ENCODE results near the gene PLEKHA3. TPM values are rescaled to one million over a fixed set of nuclear protein-coding genes. Genes with fewer than 3 reads are reported as not detected.
"Not testable (repeated sequence)": the region's sequence is repeated elsewhere in the genome, so short reads cannot be mapped to it uniquely, and the experiment has no call there.

PLEKHA3 gene
- 16.1 TPM for total RNA-seq

DNA sequence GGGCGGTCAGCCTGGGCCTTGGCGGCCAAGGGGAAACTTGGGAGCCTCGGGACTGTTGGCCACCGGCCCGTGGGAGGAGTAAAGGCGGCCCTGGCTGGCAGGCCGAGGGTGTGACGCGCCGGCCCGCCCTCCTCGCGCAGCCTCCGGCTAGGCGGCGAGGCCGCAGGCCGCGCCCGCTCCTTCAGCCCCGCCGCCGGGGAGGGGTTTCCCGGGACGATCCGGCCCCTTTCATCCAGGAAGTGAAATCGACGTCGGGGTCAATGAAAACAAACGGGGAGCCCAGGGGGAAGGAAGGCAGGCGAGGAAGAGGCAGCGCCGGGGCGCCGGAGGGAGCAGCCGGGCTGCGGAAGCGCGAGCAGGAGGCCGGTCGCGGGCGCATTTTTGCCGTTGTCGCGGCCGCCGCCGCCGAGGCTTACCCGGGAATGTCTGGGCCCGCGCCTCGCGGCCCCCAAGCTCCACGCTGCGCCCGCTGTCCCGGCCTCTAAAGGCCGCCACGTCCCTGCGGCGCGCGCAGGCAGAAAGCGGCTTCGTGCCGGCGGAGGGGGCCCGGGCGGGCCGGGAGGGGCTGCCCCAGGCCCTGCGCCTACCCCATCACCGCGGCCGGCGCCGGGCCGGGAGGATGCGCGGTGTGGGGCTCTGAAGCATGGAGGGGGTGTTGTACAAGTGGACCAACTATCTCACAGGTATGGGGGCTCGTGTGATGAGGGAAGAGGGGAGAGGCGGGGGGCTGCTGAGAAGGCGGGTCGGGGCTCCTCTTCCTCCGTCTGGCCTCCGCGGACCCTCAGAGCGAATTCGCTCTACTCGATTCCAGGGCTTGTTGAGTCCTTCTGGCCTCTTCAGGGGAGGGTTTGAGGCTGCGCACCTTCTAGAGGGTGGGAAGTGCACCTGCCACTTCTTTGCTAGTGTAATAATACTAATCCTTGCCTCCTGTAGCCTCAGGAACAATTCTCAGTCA lies at the start of gene PLEKHA3:
PLEKHA3 (plus strand) TSS at position 231 of the 955 bp plus-strand sequence; CDS start at position 644, 413 bp downstream.
- DNase-seq, result peak; percentile 92

DNA sequence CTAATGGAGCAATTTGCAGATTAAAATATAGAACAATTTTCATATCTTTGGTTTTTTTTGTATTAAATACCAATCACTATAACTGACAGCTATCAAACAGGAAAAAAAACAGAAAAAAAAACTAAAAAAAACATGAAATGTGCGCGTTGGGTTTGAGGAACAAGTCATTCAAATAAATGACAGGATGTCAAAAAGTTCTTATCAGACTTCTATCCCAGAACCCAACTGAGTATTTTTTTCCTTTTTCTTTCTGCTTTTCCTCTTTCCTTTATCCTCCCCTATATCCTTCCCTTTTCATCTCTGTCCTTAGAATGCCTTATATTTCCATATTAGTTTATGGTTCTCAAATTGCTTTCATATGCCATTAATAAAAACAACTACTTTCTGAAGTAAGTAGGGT lies 43.6 kb upstream of the PLEKHA3 start:
- DNase-seq, result no peak

DNA sequence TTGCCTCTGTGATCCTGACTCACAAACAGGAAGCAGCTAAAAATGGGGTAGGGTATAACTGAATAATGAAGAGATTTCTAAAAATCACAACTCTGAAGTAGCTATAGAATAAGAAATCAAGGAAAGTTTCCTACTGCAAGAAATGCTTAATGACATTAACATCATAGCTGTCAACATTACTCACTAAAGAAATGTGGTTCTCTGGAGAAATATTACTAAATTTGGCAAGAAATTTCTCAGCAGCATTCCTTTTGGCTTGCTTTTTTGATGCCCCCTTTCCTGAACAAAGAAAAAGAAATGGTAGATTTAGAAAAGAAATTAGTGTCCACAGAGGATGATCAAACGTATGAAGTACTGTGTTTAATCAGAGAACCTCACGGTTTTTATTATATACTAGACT lies 38.8 kb upstream of the PLEKHA3 start:
- DNase-seq, result no peak

DNA sequence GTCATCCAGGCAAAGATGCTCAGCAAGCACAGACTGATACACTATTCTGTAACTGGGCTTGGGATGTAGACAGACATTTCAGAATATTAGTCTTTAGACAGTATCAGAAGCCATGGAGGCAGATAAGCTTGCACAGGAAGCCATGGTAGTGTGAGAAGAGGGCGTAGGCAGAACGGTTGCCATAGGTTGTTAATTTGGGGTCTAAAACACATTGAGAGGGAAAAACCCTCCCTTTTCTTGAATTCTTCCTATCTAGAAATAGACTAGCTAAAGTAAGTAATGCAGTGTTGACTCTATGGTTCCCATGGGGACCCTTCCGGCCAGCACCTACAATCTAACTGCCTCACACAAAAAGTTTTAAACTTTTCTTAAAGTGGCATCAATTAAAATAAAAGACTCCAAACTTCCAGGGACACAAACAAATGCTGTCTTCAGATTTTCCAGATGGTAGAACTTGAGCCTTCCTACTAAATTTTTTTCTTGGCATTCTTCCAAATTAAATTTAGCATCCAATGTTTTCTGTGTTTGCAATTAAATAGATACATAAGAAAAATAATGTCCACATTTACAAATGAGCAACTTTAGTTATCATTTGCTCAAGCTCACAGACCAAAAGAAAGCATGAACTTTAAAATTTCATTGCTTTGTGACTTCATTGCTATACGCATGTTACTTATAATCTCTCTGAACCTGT lies 31.1 kb upstream of the PLEKHA3 start:
- no peak for DNase-seq

DNA sequence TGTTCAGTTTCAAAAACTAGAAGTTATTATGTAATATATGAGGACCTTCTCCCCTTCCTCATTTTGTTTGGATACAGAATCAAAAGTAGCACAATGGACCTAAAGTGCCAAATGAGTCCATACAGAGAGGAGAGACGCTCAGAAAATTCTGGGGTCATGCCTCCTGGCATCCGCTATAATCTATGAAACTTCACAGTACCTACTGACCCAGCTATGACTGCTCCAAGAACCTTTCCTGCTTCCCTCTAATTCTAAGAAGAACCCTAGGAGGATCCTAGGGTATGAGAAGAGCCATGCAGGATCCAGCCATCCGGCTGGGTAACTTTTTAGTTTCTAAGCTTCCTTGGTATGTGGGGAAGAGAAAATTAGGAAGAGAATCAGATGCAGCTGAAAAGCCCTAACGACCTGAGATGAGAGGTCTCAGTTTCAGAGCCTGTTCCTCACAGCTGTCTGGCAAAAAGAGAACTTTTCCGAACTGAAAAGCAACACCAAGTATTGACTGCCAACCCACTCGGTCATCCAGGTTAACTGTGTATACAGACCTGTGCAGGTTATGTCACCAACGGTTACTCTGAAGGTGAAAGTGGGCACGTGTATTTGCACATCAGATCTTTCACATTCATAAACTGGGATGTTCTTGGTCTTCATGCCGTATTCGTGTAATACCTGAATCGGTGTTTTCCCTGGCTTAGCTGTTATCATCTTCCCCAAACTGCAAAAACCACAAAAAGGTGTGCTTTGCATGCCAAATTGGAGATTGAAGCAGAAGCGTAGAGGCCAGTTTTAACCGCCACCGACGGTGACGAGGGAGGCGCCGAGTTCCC lies 30.3 kb upstream of the PLEKHA3 start:
- no peak for DNase-seq

DNA sequence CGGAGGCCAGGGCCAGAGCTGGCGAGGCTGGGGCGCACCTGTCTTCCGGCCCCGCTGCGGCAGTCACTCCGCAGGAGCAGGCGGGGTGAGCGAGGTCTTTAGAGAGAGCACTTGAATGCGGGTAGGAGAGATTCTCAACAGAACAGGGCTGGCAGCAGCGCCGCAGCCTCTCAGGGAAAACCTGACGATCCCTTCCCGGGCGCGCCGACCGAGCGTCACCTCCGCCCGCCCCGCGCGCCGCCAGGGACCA lies 29.8 kb upstream of the PLEKHA3 start:
- DNase-seq, result no peak

DNA sequence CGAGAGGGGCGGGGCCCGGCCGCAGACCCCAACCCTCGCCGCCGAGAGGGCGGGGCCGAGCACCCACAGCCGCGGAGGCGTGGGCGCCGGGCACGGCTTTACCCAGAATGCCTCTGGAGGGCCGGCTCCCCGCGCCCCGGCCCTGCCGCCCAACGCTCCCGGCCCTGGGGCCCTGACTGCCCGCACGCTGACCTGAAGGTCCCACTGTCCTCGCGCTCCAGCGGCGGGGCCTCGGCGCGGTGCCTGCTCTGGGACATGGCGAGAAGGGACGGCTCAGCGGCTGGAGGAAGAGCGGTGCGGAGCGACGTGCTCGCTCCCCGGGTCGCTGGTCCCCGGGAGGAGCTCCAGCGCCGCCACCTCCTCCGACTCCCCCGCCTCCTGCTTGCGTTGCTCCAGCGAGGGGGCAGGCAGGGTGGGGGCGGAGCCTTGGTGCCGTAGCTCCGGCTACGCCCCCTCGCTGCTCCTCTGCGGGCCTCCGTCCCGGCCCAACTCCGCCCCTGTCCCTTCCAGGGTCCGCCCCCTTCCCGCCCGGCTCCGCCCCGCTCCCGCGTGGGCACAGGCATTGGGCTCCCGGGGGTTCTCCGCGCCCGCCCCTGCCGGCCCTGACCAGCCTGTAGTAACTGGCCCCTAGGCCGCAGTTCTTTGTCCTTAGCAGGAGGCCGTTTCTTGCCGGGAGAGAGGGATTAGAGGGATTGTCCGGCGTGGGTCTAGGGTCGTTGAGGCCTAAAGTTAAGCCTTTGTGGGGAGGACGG lies 29.3 kb upstream of the PLEKHA3 start, which contains the start of the genes PJVK and PRKRA:
PJVK (plus strand) TSS at position 605 of the 752 bp plus-strand sequence. CDS start 2,032 bp downstream, outside the sequence.
PRKRA (minus strand) TSS at position 402 of the 752 bp plus-strand sequence; CDS start at position 257, 145 bp downstream.
- peak; percentile 96 for DNase-seq

DNA sequence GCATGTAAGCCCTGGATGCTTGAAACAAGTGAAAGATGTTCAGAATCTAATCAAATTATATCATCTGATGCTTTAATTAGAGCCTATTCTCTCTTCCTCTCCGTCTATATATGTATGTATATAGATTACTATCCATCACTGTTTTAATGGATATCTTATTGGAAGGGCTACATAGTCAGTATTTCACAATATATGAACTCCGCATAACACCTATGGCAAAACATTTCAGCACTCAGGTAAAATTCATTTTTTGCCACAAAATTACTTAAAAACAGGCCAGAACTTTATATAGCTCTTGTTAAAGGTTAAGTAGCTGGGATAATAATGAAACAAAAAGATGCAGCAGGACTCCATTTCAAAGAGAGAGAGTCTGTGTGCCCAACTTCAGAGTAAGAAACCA lies 27.9 kb upstream of the PLEKHA3 start:
- DNase-seq, result no peak

DNA sequence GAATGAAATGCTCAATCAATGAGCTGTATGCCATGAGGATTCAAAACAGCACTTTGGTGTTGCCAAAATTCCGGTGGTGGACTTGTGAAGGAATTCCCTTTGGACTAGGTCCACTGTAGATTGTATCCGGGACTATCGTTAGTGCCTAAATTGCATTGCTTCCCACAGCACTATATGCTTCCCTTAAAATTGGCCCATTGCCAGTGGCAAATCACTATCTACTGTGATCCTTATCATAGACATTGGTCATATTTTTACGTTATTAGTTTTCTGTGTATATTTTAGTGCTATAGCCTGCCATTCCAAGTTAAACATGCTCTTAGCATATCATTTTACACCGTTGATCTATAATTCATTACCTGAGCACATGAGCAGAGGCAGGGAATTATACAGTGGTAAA lies 27.4 kb upstream of the PLEKHA3 start:
- DNase-seq, result no peak

DNA sequence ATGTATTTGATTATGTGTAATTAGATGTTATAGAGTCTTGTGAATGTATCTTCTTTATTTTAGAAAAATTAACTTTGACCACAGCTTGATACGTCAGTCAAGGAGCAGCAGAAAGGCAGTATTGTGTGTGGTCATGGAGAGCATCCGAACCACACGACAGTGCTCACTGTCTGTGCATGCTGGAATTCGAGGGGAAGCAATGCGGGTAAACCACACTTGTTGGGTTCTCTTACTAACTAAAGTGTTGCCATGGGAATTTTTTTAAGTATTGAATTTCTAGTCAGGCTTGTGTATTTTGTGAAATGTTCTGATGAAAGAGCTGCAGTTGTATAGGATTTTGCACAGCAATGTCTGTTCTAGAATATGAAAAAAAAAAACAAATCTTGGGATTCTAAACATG lies 24.3 kb upstream of the PLEKHA3 start:
- no peak for DNase-seq

DNA sequence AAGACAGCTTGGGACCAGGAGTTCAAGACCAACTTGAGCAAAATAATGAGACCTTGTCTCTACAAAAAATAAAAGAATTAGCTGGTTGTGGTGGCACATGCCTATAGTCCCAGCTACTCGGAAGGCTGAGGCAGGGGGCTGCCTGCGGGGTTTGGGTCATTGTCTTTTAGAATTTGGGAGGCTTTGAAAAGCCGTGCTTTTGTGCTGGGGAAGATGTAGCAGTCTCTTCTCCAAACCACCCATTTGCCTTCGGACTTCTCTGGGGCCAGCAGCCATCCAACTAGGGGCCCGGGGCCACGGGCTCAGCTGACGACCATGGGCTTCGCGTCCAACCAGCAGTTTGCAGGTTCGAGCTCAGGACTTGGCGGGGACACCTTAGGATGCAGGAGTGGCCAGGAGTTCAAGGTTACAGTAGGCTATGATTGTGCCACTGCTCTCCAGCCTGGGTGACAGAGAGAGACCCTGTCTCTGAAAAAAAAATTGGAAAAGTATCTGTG lies 22.8 kb upstream of the PLEKHA3 start:
- DNase-seq, result no peak

DNA sequence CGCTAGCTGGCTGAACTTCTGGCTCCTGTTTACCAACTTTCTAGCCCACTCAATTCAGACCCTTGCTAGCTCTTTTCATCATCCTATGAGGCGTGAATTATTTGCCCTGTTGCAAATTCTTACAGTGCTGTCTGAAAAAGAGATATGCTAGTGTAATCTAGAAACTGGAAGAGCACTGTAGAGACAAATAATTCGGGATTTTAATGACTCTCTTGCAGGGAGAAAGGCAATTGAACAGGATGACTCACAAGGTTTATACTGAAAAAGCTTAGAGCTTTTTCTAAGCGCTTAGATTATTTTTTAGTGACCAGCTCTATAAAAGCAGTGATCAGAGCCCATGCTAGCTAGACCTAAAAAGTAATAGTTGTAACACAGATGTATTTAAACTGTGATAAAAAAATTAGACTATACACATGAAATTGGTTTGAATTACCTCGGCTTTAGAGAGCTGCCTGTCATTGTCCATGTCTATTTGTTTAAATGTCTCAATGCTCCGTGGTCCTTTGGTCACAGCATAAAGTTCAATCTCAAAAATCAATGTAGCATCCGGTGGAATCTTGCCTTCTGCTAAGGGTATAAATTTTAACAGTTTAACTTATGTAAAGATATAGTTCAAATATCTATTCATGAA lies 10.9 kb upstream of the PLEKHA3 start:
- DNase-seq, result no peak

DNA sequence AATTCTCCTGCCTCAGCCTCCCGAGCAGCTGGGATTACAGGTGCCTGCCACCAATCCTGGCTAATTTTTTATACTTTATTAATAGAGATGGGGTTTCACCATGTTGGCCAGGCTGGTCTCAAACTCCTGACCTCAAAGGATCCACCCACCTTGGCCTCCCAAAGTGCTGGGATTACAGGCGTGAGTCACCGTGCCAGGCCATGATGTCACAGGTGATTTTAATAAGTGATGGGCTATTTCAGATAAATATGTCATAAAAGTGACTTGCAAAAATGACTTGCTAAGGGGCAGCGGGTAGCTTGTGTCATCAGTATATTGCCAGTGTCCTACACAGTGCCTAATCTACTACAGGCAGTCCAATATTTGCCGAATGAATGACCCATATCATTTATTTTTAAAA lies 8.9 kb upstream of the PLEKHA3 start:
- DNase-seq, result not testable (repeated sequence)

DNA sequence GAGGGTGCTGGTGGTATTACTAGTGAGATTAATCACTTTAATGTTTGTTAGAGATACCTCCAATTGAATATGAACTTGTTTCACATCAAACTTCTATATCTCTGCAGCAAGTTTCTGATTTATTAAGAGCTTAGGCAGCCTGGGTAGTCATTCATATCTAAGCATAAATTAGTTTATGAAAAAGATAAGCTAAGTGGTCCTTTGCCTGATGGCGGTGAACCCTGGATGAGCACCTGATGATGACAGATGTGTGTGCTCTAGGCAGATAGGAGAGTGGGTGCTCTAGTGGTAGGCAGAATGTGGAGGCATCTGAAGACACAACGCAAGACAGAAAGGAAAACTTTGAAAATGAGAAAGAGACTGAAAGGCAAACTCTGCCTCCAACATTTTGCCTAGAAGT lies 6.9 kb upstream of the PLEKHA3 start:
- no peak for DNase-seq

DNA sequence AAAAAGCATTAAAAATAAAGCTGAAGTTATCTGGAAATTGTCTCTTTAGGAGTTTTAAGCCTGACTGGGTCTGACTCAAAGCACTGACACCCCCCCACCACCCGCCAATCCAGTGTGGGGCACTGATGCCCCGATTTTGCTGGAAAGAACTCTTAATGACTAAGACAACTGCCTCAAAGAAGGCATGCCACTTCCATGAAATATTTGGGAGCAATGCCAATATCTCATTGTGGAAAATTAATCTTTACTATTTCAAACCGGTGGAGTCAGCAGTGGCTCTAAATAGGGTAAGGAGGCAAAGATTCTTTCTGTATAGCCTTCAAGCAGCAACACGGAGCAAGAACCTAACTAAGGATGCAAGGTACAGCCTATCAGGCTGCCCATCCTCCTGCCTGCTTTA lies 6.3 kb upstream of the PLEKHA3 start:
- no peak for DNase-seq

DNA sequence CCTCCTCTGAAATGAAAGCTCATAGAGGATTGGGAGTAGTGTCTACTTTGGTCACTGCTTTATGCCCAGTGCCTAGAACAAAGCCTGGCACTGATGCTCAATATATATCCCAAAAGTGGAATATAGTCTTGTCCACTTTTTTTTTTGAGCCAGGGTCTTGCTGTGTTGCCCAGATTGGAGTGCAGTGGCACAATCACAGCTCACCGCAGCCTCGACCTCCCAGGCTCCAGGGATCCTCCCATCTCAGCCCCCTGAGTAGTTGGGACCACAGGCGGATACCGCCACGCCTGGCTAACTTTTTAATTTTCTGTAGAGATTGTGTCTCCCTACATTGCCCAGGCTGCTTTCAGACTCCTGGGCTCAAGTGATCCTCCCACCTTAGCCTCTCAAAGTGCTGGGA lies 5.7 kb upstream of the PLEKHA3 start:
- DNase-seq, result no peak

DNA sequence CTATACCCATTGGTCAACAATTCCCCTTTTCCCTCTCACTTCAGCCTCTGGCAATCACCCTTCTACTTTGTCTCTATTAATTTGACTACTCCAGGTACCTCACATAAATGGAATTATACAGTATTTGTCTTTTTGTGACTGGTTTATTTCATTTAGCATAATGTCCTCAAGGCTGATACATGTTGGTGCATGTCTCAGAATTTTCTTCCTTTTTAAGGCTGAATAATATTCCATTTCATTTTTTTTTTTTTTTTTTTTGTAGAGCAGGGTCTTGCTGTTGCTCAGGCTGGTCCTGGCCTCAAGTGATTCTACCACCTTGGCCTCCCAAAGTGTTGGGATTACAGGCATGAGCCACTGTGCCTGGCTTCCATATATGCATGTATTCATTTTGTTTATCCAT lies 3.8 kb upstream of the PLEKHA3 start:
- DNase-seq, result no peak

DNA sequence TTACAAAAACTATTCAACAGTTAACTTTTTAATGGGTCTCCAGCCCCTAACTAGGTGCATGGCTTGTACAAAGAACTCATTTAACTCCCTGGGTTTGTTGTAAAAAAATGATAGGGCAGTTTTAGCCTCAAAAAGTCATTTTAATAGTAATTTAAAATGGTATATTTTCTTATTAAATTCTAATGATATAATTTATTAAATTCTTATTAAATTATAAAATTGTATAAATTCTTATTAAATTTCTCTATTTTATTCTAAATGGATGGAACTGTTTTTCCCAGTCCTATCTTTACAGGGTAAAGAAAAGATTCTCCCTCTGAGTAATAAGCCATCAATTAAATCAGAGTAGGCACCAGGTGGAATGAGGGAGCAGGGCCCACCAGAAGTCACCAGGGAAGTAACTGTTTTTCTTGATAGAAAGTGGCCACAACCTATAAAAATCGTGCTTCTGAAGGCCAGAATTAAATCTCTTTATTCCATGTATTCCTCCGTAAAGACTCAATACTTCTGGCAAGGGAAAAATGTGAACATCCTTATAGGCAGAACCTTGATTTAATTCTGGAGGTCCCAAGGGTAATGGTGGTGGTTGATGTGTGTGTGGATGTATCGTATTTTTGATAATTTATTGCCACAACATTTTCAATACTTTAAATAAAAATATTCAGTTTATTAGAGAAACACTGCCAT lies 2.7 kb upstream of the PLEKHA3 start:
- no peak for DNase-seq

DNA sequence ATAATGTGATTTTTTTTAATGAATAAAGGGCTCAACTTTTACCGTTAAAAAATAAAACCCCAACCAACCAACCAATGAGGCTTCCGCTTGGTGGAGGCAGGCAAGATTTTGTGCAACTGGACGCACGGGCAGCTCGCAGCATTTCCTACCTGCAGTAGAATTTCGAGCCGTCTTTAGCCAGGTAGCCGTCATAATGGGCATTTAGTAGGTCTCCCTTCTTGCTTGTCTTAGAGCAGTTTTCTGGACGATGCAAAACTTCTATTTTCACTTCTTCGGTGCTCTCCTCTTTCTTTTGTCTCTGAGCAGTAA lies 2.2 kb upstream of the PLEKHA3 start:
- no peak for DNase-seq

DNA sequence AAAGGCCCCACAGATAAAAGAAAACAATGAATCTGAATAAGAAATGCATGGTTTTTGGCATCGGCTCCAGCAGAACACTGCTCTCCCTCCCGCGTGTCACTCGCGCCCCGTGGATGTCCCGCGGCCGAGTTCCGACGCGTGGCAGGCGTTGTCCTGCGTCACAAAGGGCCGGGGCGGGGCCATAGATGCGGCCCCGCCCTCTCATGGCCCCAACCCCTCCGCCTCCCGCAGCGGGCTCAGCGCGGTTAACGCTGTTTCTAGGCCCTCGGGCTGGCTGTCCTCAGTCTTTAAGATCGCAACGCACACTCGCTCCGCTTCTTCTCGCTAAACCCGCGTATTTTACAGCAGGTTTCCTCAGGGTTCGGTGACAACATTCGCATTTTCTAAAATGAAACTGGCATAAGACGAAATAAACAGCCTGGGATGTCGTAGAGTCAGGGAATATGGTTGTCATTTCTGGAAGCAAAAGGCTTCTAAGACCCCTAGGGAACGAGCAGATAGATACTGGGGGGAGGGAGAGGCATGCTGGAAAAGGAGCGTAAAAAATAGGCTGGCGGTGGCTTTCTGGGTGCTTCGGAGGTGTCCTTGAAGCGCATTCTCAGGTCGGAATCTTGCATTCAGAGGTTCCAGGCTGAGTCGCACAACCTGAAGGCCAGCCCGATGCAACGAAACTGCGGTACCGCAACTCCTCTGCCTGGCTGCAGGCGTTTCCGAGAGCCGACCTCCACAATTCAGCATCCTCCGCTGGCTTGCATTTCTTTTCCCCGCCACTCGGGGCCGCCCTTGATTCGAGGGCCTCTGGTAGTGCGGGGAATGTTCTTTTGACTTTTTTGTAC lies 1.6 kb upstream of the PLEKHA3 start, which contains the start of gene FKBP7:
FKBP7 (minus strand) TSS at position 162 of the 836 bp plus-strand sequence; CDS start at position 61, 101 bp downstream.
- DNase-seq, result peak; percentile 84

Measured in occipital lobe (tissue), 2 donors.